NCI-H526 (cell line): ENCODE data around the gene MYCN.
A peak's percentile ranks its signal among the peaks of the same experiment; 100 is the strongest.
"Not testable (repeated sequence)": the region's sequence is repeated elsewhere in the genome, so short reads cannot be mapped to it uniquely, and the experiment has no call there.

ENCODE experiments used
- DNase-seq, 2 experiments: peaks; one replicate each; lab custom pipeline; 2025; lab: John Stamatoyannopoulos, UW

The MYCN gene

GRCh38 chr2:15907461-15908324 is 32.7 kb upstream of the MYCN start:
- no peak for DNase-seq

DNA sequence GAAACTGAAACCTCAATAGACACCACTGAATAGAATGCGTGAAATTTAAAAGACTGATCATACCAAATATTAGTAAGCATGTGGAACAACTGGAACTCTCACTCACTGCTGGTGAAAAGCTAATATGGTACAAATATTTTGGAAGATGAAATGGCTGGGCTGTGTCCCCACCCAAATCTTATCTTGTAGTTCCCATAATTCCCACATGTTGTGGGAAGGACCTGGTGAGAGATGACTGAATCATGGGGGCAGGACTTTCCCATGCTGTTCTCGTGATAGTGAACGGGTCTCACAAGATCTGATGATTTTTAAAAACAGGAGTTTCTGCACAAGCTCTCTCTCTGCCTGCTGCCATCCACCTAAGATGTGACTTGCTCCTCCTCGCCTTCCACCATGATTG is 32.0 kb upstream of the MYCN start:
- no peak for DNase-seq

GRCh38 chr2:15909157-15909556 is 31.2 kb upstream of the MYCN start:
- DNase-seq, result no peak

GRCh38 chr2:15909736-15910135 is 30.6 kb upstream of the MYCN start:
- no peak for DNase-seq

DNA sequence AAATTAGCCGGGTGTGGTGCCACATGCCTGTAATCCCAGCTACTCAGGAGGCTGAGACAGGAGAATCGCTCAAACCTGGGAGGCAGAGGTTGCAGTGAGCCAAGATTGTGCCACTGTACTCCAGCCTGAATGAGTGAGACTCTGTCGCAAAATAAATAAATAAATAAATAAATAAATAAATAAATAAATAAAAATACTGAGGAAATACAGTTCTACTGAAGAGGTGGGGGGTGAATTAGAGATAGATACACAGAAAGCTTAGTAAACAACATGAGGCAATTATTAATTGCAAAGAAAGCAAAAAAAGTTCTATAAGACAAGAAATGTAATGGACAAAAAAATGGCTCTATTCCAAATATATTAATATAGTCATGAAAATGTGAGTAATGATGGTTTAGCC is 29.1 kb upstream of the MYCN start:
- DNase-seq, result not testable (repeated sequence)

GRCh38 chr2:15911686-15912085 is 28.7 kb upstream of the MYCN start:
- no peak for DNase-seq

DNA sequence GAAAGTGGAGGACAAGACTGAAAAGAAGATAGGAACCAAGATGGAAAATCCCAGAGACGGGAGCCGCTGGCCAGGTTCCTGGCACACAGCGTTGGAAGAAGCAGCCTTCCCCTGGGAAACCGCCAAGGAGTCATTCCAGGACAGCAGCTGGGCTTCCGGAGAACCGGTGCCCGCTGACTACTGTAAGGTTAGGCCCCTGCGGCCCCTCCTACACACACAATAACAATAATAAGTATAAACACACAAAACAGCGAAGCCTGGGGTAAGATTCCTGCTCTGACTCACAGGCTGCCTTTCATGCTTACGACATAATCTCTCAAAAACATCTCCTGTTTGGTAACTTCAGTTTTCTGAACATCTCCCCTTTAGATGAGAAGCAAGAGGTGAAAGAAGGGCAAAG is 28.1 kb upstream of the MYCN start:
- DNase-seq, result no peak

- no peak for DNase-seq
Observed at GRCh38 chr2:15913146-15913545, 27.2 kb upstream of the MYCN start.

- no peak for DNase-seq
Observed at GRCh38 chr2:15914596-15915385, 25.6 kb upstream of the MYCN start.

GRCh38 chr2:15915546-15915945 is 24.8 kb upstream of the MYCN start:
- DNase-seq, result not testable (repeated sequence)

DNA sequence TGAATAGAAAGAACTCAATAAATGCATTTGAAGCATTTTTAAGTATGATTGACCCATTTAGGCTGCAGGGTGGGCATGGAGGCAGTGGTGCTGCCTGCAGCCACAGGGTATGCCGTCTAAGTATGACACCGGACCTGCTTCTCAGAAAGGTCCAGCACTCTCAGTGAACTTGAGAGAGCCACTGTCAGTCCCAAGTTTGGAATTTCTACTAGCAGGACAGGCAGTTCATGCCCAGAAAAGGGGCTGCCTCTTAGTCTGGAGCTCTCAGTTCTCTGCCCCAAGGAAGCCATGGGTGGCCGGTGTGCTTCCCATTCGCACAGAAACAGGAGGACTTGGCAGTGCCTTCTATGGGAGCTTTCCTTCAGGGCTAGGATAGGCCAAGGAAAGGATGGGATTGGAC is 24.0 kb upstream of the MYCN start:
- no peak for DNase-seq

- no peak for DNase-seq
Observed at GRCh38 chr2:15918761-15919356, 21.5 kb upstream of the MYCN start.

- peak; percentile 91 to 94 for DNase-seq
Observed at GRCh38 chr2:15919716-15920434, 20.5 kb upstream of the MYCN start.

- DNase-seq, result no peak
Observed at GRCh38 chr2:15920696-15921095, 19.7 kb upstream of the MYCN start.

GRCh38 chr2:15923597-15923996 is 16.8 kb upstream of the MYCN start:
- peak; percentile 97 to 98 for DNase-seq

DNA sequence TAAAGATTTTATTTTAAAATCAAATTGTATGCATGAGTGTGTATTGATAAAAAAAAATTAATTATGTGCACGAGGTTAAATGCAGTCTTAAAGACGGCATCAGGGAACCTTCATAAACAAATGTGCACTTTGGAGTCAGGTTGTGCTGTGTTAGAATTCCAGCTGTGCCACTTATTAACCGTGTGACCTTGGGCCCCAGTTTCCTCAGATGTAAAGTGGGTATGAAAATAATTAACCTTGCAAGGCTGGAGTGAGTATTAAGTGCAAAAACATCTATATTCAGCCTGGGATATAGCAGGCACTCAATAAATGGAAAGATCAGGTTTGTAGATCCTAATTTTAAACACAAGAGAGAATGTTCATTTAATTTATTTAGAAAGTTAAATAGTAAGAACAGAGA is 14.5 kb upstream of the MYCN start:
- DNase-seq, result no peak

DNA sequence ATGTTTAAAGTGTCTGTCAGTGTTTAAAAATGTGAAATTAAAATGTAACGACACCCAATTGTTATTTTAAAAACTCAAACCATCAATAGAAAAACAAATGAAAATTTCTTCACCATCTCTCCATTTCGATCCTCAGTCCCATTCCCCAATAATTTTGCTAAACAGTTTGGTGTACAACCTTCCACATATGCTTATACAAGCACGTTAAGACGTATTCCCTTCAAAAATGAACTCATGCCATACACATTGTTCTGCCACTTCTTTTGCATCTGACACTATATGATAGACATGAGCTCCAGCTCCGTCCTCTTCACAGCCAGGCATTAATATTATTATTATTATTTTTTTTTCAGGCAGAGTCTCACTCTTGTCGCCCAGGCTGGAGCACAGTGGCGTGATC is 14.1 kb upstream of the MYCN start:
- DNase-seq, result no peak

DNA sequence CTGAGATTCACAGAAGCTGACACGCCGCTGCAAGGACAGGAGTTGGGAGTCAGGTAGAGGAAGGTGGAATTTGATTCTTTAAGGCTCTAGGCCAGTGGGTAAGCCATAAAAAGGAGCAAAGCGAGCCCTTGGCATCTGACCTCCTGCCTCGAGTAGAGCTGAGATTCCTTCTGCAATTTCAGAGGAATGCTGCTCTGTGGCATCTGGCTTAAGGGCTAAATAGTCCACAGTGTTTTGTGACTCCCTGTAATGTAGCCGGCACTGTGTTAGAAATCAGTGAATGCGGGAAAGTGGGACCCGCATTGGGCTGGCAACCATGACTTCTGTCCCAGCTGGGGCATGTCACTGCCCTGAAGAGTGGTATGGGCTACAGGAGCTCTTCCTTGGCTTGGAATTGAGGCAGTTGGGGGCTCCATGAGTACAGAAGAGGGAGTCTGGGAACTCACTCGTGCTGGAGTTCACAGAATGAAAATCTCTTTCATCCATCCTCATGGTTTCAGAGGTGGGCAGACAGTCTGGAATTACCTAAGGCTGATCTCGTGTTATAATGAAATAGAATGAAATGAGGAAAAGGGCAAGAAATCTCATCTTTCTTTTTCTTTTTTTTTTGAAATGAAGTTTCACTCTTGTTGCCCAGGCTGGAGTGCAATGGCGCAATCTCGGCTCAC is 12.7 kb upstream of the MYCN start:
- DNase-seq, result no peak

DNA sequence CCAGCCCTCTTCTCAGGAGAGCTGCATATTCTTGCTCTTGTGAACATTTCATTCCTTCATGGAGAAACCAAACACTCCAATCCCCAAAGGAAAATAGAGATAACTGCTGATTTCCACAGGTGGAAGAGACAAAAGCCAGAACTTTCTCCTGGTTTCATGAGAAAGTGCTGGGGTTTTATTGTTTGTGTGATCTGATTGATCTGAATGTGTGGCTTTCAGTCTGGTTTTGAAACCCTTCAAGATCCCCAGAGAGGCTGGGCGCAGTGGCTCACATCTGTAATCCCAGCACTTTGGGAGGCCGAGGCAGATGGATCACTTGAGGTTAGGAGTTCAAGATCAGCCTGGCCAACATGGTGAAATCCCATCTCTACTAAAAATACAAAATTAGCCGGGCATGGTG is 11.3 kb upstream of the MYCN start:
- not testable (repeated sequence) for DNase-seq

GRCh38 chr2:15929861-15930260 is 10.5 kb upstream of the MYCN start:
- DNase-seq, result no peak

DNA sequence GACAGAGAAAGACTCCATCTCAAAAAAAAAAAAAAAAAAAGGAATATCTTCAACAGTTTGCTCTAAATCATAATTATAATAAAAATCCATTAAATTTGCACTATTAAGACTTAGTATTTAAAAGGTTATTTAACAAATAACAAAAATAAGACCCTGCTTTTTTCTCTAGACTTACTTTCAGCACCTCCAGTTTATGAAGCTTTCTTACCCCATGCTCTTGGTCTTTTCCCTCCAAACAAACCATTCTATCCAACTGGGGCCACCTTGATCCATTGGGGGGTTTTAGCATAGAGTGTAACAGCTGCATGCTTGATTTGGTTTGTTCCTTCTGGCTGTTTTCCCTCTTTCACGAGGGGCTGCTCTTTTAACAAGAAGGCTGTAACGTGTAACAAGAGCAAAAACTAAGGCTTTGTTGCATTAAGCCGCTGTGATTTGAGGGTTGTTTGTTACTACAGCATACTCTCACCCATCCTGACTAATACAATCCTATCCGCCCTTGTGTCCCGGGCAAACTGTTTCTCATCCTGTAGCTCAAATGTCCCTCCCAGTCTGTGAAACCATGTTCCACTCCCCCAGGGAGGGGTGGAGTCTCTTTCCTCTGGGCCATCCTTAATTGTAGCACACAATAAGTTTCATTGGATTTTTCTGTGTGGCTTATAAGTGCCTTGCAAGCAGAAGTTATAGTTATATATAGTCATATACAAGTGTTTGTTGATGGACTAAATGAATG is 9.6 kb upstream of the MYCN start:
- DNase-seq, result no peak
